IPS DF 19.7 (cell line): Measurements from ENCODE around the gene ZDHHC14.
"Not testable (repeated sequence)": the region's sequence is repeated elsewhere in the genome, so short reads cannot be mapped to it uniquely, and the experiment has no call there.

Experiments
- DNase-seq: peaks from one replicate; pipeline ENCODE4 v3.0.0-alpha.2; 2013; ENCODE audit warnings: low read depth, low spot score

Gene ZDHHC14

DNA sequence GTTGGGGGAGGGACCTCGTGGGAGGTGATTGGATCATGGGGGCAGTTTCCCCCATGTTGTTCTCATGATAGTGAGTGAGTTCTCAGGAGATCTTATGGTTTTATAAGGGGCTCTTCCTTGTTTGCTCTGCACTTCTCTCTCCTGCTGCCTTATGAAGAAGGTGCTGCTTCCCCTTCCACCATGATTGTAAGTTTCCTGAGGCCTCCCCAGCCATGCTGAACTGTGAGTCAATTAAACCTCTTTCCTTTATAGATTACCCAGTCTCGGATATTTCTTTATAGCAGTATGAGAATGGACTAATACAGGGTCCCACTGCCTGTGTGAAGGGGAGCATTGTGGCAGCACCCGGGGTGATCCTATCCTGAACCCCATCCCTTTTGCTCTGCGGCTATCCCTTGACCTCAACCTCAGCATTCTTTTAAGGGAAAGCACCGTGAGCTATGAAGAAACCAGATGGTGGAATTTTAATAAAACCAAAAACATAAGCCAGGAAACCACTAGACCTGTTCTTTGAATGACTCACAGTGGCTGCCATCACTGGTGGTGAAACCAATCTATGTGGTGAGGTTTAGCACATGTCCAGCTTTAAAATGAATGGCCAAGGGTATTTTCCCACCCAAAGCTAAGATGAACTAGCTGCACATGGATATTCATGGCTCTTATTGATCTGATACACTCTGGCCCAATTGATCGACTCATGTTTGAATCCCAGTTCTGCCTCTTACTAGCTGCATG lies 62.2 kb downstream of the ZDHHC14 start:
- no peak for DNase-seq

DNA sequence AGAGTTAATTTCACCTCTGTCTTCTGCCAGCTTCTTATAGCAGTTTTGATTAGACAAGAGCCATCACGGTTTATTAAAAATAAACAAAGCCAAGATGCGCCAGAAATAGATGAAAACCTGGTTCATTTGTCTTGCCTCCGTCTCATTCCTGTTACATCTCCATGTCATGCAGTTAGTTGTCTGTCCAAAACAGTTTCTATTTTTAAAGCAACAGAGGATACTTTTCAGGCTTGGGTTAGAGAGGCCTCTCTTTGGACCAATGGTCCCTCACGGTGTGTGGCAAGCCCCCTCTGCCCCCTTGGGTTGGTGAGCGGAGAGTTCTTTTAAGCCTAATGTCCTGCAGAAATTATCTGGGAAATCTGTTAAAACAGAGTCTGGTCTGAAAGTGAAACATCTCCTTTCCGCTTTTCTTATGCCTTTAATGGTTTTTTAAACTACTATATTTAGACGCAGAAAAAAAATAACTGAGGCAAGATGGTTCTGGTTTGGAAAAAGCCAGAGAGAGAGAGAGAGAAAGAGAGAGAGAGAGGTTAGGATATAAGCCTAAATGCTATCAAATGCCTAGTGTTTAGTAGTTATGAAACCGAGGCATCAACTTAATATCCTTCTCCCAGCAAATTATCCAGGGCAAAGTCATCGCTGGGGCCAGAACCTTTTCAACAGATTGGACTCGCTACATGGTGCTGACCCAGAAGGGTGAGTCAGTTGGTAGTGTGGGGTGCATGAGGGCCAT lies 64.5 kb downstream of the ZDHHC14 start:
- no peak for DNase-seq

DNA sequence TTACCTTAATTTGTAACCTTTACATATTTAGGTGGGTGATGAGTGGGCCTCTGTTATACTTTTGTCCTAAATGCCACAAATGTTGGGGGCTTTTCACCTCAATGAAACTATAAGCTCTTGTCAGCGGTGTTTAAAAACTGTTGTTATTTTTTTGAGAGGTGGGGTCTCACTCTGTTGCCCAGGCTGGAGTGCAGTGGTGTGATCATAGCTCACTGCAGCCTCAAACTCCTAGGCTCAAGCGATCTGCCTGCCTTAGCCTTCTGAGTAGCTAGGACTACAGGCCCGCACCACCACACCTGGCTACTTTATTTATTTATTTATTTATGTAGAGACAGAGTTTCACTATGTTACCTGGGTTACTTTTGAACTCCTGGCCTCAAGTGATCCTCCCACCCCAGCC lies 66.7 kb downstream of the ZDHHC14 start:
- DNase-seq = no peak

DNA sequence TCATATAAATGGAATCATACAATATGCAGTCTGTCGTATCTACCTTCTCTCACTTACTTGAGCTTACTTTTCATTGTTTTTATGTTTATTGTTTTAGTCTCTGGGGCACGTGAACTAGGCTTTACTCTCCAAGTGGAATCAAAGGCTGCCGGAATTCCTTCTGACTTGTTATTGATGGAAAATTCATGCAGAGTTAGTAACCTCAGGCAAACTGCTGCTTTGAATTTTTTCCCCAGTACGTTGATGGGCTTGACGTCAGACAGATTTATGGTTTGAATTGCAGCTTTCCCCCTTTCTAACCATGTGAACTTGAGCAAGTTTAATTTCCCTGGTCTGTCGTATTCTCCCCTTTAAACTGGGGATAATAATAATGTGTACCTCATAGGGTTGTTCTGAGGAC lies 68.6 kb downstream of the ZDHHC14 start:
- no peak for DNase-seq

DNA sequence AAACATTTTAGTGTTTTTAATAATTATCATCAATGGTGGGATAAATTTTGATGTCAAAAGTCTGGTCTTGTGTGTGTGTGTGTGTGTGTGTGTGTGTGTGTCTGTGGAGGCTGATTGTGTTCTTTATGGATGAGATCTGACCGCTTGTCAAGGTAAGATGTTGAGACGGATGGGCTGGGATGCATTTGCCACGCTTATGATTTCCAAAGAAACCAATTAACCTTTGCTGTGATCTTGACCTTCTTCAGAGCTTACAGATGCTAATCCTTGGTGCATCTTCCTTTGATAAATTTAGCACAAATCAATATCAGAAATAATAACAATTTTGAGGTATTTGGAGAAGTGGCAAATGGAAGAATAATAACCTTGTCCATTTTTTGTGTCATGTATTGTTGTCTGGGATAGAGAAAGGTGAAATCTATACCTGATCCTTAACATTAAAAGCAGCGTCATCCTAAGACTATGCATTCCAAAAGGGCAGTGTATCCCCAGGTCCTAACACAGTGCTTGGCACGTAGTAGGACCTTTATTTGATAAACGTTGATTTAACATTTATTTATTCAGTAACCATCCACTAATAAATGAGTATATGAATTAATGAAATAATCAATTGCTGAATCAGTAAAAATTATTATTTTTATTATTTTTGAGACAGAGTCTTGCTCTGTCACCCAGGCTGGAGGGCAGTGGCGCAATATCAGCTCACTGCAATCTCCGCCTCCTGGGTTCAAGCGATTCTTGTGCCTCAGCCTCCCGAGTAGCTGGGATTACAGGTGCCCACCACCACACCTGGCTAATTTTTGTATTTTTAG lies 70.1 kb downstream of the ZDHHC14 start:
- DNase-seq = no peak

DNA sequence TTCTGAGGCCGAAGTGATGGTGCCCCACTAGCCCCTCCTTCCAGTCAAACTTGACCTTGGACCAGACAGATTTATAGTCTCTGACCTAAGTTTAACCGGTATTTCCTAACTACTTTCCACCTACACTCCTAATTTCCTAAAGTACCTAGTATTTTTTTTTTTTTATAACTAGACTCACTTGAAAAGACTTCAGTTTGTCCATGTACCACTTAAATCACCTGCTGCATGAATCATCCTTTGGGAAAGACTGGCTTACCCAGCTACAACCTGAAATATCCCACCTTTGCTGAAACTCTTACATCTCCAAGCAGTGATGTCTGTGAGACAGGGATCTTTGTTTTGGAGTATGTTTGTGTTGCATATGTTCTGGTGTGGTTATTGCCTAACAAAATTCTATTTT lies 71.1 kb downstream of the ZDHHC14 start:
- DNase-seq = no peak

DNA sequence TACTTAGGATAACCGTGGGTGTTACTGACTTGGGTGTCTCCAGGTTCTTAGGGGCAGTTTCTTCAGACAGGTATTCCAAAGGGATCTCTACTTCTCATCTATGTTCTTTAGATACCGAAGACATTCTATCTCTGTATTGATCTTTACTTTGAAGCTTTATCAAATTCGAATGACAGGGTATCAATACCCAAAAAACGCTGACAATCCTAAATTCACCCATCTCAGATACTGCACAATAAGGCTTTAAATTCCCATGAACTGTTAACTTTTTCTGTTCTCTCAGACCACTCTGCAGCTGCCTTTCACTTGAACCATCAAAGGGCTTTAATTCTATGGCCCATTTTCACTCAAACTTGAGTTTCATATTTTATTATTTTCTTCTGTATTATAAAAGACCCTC lies 72.1 kb downstream of the ZDHHC14 start:
- no peak for DNase-seq

DNA sequence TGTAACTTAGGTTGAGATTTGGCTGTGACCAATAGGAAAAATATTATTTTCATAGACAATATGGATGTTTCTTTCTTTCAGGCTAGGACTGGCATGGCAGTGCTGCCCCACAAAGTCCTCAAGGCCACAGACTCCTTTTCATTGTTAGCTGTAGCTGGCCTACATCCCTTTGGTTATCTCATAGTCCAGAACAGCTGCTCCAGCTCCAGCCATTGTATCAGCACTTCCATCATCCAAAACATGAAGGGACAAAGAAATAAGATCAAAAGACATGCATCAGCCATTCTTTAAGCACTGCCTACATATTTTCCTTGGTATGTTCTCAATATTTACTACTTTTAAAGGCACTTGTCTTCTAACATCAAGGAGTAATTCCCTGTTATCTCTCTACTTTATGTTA lies 73.0 kb downstream of the ZDHHC14 start:
- no peak for DNase-seq

DNA sequence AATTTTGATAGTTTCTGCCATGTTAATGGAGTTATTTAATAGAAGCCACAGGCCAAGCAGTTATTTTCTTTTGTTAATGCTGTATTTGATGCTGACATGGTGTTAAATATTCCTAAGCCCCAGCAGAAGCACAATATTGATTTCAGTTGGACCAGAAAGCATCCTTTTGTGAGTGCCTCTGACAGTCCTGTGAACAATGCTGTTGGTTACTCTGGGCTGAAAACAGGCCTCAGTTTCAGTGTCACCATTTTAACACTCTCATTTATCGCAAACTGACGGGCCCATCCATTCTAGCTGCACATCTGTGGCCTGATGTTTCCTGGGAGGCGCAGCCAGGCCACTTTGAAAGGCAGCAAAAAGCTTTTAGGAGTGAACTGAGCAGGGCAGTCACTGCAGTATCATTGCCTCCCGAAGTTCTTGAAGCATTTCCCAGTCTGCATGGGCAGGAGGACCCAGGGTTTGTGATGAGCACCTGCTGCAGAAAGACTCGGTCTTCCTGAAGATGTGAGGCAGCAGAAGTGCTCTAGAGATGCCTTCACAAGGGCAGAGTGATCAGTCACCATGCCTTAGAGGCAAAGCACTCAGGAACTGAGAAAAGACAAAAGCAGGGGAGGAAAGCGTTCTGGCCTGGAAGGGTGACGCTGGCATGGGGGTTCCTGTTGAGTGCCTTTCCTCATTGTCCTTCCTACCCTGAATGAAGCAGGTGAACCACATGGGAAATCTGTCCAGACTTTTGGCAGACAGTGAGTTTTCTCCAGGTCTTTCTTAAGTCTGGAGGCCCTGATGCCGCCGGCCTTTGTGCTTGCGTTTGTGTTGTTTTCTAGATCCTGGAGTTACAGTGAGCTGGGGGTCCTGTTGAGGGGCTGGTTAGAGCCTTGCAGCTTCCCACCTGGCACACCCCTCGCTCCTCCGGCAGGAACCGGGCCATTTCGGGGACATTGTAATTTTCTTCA lies 74.0 kb downstream of the ZDHHC14 start:
- no peak for DNase-seq

DNA sequence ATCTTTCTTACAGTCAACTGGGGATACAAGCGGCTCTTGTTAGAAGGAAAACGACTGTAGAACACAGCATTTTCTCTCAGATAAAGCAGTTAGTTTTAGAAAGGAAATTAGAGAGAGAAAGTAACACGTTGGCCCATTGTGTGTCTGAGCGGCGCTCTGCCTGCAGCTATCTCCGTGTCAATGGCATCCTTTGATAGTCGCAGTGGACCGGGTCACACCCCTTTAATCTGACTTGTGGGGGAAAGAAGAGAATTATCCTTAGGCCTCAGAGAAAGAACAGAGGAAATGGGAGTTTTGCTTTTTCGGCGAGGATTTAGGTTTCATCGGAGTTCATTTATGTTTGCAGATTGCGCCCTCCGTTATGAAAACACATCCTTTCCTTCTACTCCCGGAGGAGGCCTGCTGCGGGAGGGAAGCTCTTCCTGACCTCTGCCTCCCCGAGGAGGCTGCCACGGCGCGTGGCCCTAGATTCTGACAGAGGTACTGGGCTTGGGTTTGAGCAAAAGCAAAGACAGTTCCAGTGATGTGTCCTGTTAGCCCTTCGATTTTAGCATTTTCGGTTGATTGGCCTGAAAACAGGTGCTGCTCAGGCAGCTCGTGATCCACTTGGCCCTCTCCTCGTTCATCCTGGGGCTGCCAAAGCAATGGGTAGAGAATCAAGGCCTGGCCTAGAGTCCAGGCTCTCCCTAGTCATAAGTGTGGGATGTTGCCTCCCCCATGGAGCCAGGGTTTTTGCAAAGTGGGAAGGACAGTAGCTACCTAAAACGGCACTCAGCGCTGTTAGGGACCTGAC lies 74.9 kb downstream of the ZDHHC14 start:
- no peak for DNase-seq

DNA sequence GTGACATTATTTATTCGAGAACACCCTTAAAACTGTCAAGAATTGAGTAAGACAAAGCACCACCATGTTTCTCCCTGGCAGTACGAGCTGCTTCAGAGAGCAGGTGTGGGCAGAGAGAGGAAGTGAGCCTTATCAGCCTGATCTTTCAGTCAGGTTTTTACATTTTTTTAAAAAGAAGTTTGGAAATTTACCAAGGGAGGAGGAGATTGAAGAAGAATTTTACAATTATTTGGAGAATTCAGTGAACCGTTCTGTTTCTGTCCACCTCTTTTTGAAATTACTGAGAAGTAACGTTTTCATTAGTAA lies 75.5 kb downstream of the ZDHHC14 start:
- DNase-seq = no peak

DNA sequence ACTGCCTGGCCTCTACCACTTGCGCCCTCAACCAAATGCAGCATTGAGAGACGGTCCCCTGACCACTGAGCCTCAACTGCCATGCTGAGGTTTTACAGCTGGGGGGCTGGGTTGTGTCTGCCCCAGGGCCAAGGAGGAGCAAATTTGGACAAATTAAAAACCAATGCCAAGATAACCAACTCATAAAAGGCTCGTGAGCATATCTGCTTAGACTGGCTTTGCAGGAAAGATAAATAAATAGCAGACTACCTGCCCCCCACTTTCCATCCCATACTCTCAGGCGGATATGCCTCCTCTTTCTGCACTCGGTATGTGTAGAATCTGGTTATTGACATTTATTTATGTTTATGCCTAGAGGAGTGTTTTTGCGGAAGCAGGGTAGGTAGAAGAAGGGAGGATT lies 76.8 kb downstream of the ZDHHC14 start:
- DNase-seq = no peak

DNA sequence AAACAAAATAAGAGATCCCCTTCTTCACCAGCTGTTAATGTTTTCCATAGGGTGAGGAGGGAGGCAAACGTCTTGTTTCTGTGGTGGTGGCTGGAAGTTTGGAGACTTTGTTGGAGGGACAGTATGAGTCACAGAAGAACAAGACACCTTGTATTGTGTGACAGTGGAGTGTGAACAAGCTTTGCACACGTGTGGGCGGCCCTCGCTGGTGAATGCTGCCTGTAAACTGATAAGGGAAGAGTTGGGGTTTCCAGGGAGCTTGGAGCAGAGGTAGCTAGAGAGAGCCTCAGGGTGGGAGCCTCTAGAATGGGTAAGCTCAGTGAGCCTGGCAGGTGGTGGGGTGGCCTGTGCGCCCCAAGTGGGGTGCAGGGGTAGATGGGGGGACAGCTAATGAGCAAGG lies 78.3 kb downstream of the ZDHHC14 start:
- DNase-seq = no peak

DNA sequence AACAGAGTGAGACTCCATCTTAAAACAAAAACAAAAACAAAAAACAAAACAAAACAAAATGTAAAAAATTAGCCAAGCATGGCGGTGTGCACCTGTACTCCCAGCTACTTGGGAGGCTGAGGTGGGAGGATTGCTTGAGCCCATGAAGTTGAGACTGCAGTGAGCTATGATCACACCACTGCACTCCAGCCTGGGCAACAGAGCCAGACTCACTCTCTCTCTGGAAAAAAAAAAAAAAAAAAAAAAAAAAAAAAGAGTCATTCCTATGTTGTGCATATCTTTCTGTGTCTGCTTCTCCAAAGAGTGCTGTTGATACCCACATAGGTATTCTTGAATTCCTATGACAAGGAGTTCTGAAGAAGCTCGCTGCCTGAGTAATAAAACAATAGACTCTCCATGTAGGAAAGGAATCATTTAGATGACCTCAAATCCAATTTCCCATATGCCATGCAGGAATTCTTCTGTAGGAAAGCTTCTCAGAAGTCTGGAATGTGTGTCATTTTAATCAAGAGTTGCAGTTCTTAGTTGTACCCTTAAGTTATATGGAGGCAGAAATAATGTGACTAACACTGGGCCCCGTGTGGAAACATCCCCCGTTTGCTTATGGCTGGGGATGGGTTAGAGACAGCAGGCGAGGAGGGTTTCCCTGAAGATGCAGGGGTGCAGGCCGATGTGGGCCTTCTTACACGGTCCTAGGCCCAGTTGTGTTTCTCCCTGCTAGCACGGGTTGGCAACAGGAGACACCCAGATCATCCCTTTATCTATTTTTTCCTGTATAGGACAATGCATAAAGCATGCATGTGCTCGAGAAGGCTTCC lies 79.4 kb downstream of the ZDHHC14 start:
- DNase-seq = no peak

DNA sequence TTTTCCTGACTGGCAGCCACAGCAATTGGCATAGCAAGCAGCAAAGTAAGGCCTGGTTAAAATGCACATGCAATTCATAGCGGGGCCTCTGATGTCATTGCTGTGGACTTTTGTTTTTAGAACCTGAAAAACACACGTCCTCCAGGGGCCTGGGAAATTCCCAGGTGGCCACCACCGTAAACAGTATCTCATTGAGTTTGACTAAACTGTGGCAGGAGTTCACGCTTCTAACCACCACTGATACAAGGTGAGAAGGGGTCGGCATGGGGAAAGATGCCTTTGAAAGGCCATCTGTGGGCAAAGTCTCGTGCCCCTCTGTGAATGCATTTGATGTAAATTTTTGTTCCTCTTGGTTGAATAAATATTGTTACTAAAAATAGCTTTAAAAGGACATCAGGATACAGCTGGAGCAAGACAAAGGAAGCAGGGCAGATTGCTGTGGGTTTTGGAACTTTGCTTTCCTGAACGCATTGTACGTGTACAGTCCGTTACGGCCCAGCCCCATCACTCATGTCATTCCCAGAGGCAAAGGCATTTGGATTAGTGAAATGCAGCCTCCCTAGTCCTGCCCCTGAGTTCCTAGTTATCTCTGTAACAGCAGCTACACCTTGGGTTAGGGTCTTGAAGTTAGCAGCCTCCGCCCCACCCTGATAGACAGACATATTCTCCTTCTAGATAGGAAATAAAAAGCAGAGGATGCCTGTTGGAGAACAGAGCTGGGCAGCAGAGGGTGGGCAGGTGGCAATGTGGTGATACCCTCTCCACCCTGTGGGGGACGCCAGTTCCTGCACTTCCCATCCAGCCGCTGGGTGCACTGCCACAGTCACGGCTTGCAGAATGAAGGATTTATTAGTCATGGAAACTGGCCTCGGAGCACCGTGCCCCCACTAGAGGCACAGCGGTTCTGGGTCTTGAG lies 80.3 kb downstream of the ZDHHC14 start:
- no peak for DNase-seq

DNA sequence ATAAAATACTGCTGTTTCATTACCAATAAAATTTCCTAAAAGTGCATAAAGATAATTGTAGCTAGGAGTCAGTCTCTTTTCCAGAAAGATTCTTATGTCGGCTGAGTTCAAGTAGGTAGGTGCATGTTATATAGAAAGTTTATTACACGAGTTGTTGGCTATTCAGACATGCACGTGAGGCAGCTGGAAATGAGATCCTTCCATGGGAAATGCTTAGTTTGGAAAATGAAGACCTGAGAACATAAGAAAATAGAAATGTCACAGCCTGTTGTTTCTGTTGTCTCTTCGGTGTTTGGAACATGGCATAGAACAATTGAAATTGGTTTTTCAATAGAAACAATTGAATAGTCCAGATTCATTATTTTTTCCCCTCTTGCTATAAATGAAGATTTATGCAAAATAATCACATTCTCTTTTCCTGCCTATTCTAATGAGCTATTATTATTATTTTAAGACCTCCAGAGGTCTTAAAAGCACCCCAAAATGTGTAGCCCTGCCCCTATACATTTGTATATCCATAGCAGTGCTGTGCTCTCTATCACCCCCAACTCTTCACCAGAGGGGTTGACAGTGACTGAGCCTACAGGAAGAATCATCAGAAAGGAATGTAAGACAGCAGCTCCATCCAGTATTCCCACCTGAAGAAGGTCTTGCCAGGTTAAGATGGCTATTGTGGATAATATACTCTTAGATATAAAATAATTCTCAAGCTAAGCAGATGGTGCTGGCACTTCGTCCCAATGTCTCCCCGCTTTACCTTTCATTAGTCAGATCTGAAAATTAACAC lies 82.2 kb downstream of the ZDHHC14 start:
- no peak for DNase-seq

DNA sequence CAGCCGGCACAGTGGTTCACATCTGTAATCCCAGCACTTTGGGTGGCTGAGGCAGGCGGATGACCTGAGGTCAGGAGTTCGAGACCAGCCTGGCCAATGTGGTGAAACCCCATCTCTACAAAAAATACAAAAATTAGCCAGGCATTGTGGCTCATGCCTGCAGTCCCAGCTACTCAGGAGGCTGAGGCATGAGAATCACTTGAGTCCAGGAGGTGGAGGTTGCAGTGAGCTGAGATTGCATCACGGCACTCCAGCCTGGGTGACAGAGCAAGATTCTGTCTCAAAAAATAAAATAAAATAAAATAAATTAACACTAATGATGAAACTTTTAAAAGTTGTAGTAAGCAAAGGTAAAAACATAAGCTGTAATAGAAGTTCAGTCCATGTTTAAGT lies 82.7 kb downstream of the ZDHHC14 start:
- not testable (repeated sequence) for DNase-seq
